OCI-LY7 (cell line): ENCODE results near the gene CDH22. TPM values are rescaled to one million over a fixed set of nuclear protein-coding genes. Genes with fewer than 3 reads are reported as not detected.

ENCODE experiments used
- BruUV-seq: library from RNA; stranded (reverse); fragments of 400-500 nt; replicated peaks from 2 replicates; lab custom pipeline; 2021; lab: Mats Ljungman, UMichigan
- CTCF ChIA-PET: fragments of 300-600 bp; sonication (Branson Sonifier 250); formaldehyde crosslinking; loops from one replicate; lab custom pipeline; 2022; ENCODE audit warnings: antibody characterized with exemption; ENCODE audit not compliant: unreplicated experiment; lab: Charles Lee
- POLR2A ChIA-PET: fragments of 300-600 bp; sonication (Branson Sonifier 250); formaldehyde crosslinking; loops from one replicate; lab custom pipeline; 2022; ENCODE audit warnings: antibody characterized with exemption; lab: Charles Lee
- DNase-seq: peaks from one replicate; pipeline ENCODE4 v3.0.0-alpha.2; 2015; ENCODE audit warnings: low spot score
- H2AFZ ChIP-seq: fragments of 200-600 bp; sonication (generic), shearing (Covaris generic); 2 replicates; pipeline ENCODE4 v1.6.1; 2014; ENCODE audit warnings: mild to moderate bottlenecking, antibody characterized with exemption, low read length, moderate library complexity
- H3K27ac ChIP-seq: fragments of 200-600 bp; sonication (generic); 2 replicates; pipeline ENCODE4 v1.5.1; 2014; ENCODE audit warnings: mixed run types, low read depth, mild to moderate bottlenecking, moderate library complexity, low read length, inconsistent platforms; ENCODE audit not compliant: poor library complexity, severe bottlenecking
- H3K36me3 ChIP-seq: fragments of 200-600 bp; sonication (generic); 2 replicates; pipeline ENCODE4 v1.6.1; 2014; ENCODE audit warnings: mild to moderate bottlenecking, antibody characterized with exemption, low read length, moderate library complexity, mixed read lengths; ENCODE audit not compliant: insufficient read depth
- H3K4me1 ChIP-seq: fragments of 200-600 bp; sonication (generic); 2 replicates; pipeline ENCODE4 v1.5.1; 2014; ENCODE audit warnings: mild to moderate bottlenecking, low read length; ENCODE audit not compliant: insufficient read depth, poor library complexity, severe bottlenecking
- H3K4me2 ChIP-seq: fragments of 200-600 bp; sonication (generic); 2 replicates; pipeline ENCODE4 v1.6.1; 2014; ENCODE audit warnings: mild to moderate bottlenecking, low read length
- H3K4me3 ChIP-seq: fragments of 200-600 bp; sonication (generic); 2 replicates; pipeline ENCODE4 v1.5.1; 2014; ENCODE audit warnings: mild to moderate bottlenecking, low read depth, low read length; ENCODE audit not compliant: poor library complexity, severe bottlenecking
- H3K79me2 ChIP-seq: fragments of 200-600 bp; sonication (generic); 2 replicates; pipeline ENCODE4 v1.6.1; 2016; ENCODE audit warnings: low read depth, mild to moderate bottlenecking, low read length, moderate library complexity, mixed read lengths; ENCODE audit not compliant: insufficient read depth
- H3K9me2 ChIP-seq: fragments of 200-600 bp; sonication (generic); 2 replicates; pipeline ENCODE4 v1.6.1; 2016; ENCODE audit warnings: mild to moderate bottlenecking, low read length, mixed read lengths; ENCODE audit not compliant: insufficient read depth
- H3K9me3 ChIP-seq: fragments of 200-600 bp; sonication (generic); 2 replicates; pipeline ENCODE4 v1.6.1; 2014; ENCODE audit warnings: mild to moderate bottlenecking, mixed run types, low read length, mixed read lengths
- H4K20me1 ChIP-seq: fragments of 200-600 bp; sonication (generic); 2 replicates; pipeline ENCODE4 v1.6.1; 2014; ENCODE audit warnings: mild to moderate bottlenecking, antibody characterized with exemption, low read length, moderate library complexity, mixed read lengths; ENCODE audit not compliant: insufficient read depth
- CTCF ChIP-seq: fragments of 200-600 bp; sonication (generic); conservative IDR thresholded peaks from 2 replicates; pipeline ENCODE4 v1.5.1; 2014; ENCODE audit warnings: mild to moderate bottlenecking, antibody characterized with exemption, low read length, moderate library complexity, mixed read lengths
- EZH2phosphoT487 ChIP-seq: fragments of 200-600 bp; sonication (generic); IDR thresholded peaks from 2 replicates; pipeline ENCODE4 v1.6.1; 2018; ENCODE audit warnings: low read depth, borderline replicate concordance, mild to moderate bottlenecking, mixed run types, antibody characterized with exemption, low read length, moderate library complexity, mixed read lengths
- intact Hi-C: fragments of 100-400 bp; cut with micrococcal nuclease; formaldehyde crosslinking; loops from one replicate; pipeline ENCODE4 v1.10.0; 2022; ENCODE audit not compliant: unreplicated experiment
- total RNA-seq, 2 experiments: library from RNA; depleted of rRNA in 1 of 2; stranded (reverse); fragments of >200 nt in 1 of 2; shearing (Covaris generic) in 1 of 2; gene quantifications; 2 replicates each; pipeline ENCODE4 v1.2.3, GENCODE V29; 2014 to 2022

The CDH22 gene
- total RNA-seq, 2 experiments from 2014 or later: not detected

- intact Hi-C loops: no loop called here
- DNase-seq: no peak
- TF ChIP-seq CTCF: no peak
- TF ChIP-seq EZH2phosphoT487: no peak
- no peak overlapping the region for H3K27ac ChIP-seq
- no peak overlapping the region for H3K4me2 ChIP-seq
- H3K9me2 ChIP-seq: no peaks in the 10 kb centered on the region
- H3K79me2 ChIP-seq: no peaks in the 10 kb centered on the region
- ChIA-PET CTCF (no interaction called here), POLR2A (no interaction called here)
- H3K36me3 ChIP-seq: no peaks in the 10 kb centered on the region
- no peak overlapping the region for H2AFZ ChIP-seq
- H3K4me1 ChIP-seq: no peaks in the 10 kb centered on the region
- H3K4me3 ChIP-seq: no peak overlapping the region
- no peaks in the 10 kb centered on the region for H4K20me1 ChIP-seq
- BruUV-seq: no TSS peak
- no peaks in the 10 kb centered on the region for H3K9me3 ChIP-seq
Measured at GRCh38 chr20:46311719-46312074, 3.4 kb upstream of the CDH22 start.

DNA sequence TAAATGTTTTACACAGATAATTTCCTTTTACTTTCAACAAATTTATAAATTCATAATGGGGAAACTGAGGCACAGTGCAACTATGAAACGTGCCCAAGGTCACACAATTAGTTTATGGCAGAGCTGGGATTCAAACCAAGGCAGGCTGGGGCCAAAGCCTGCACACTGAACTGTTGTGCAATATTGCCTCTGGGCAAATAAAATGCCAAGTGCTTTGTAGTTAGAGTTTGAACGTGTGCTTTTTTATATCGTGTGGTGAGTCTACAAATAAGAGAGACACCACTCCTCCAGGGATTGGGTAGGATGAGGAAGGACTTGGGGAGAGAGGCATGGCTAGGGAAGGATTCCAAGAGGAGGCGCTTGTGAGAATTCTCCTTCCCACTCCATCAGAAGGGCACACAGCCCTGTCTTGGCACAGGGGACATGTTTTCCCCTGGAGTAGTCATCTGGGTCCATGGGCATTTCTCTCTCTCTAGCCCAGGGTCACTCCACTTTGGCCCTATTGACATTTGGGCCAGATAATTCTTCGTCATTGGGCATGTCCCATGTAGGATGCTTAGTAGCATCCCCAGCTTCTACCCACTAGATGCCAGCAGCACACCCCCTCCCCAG, 2.8 kb upstream of the CDH22 start:
- H2AFZ ChIP-seq: no peak overlapping the region
- no peaks in the 10 kb centered on the region for H3K79me2 ChIP-seq
- no peaks in the 10 kb centered on the region for H3K9me2 ChIP-seq
- intact Hi-C loops: no loop called here
- no peak overlapping the region for H3K4me3 ChIP-seq
- BruUV-seq: no TSS peak
- H3K27ac ChIP-seq: no peak overlapping the region
- no peak for TF ChIP-seq CTCF
- TF ChIP-seq EZH2phosphoT487: no peak
- H3K4me1 ChIP-seq: no peaks in the 10 kb centered on the region
- no peak for DNase-seq
- no peaks in the 10 kb centered on the region for H3K9me3 ChIP-seq
- no peaks in the 10 kb centered on the region for H4K20me1 ChIP-seq
- no peak overlapping the region for H3K4me2 ChIP-seq
- ChIA-PET POLR2A (no interaction called here), CTCF (no interaction called here)
- H3K36me3 ChIP-seq: no peaks in the 10 kb centered on the region

DNA sequence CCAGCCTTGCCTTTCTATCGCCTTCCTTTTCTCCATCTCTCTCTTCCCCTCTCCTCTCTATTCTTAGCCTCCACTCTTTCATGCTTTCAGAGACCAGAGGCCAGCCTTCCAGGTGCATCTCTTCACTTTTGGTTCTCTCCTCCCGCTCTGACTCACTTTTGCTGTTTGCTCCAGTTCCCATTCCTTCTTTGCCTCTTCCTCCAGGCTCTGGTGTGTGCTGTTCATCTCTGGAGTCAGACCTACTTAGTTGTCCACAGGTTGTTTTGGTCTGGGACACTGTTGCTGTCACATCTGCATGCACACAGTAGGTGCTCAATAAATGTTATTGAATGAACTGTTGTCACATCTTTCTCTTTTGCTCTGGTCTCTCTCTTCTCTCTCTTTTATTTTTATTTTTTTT, 1.6 kb upstream of the CDH22 start:
- H3K9me3 ChIP-seq: no peaks in the 10 kb centered on the region
- H3K9me2 ChIP-seq: no peaks in the 10 kb centered on the region
- H3K4me3 ChIP-seq: no peak overlapping the region
- H3K4me2 ChIP-seq: no peak overlapping the region
- no peaks in the 10 kb centered on the region for H3K4me1 ChIP-seq
- intact Hi-C loops: no loop called here
- H3K36me3 ChIP-seq: no peaks in the 10 kb centered on the region
- no peaks in the 10 kb centered on the region for H3K79me2 ChIP-seq
- TF ChIP-seq CTCF: no peak
- TF ChIP-seq EZH2phosphoT487: no peak
- DNase-seq: no peak
- H2AFZ ChIP-seq: no peak overlapping the region
- H4K20me1 ChIP-seq: no peaks in the 10 kb centered on the region
- CTCF ChIA-PET: no interaction called here
- no peak overlapping the region for H3K27ac ChIP-seq
- POLR2A ChIA-PET: no interaction called here
- BruUV-seq: no TSS peak
